CD14-positive monocyte (primary cell): ENCODE data around the gene GPC5. TPM values are rescaled to one million over a fixed set of nuclear protein-coding genes. Genes with fewer than 3 reads are reported as not detected.

Source experiments
- DNase-seq, 3 donors: peaks; one replicate each; pipeline ENCODE4 v3.0.0-alpha.2; 2011 to 2022
- H2AFZ ChIP-seq: 2 replicates; pipeline ENCODE4 v1.6.0; 2012; ENCODE audit warnings: mild to moderate bottlenecking, low read depth, low read length, inconsistent platforms; ENCODE audit not compliant: insufficient read depth, poor library complexity, severe bottlenecking
- H3K27ac ChIP-seq, 2 donors: 1 replicate in 1 of 2; 2 replicates in 1 of 2; pipeline ENCODE4 v1.5.1; 2012 to 2013; ENCODE audit warnings: low read length in 2 of 2, control low read depth in 1 of 2, inconsistent platforms in 1 of 2, low read depth in 1 of 2, mild to moderate bottlenecking in 1 of 2
- H3K27me3 ChIP-seq, 2 donors: one replicate each; pipeline versions ENCODE4 v1.6.0 to v1.6.1; 2011 to 2013; ENCODE audit warnings: low read length in 2 of 2; ENCODE audit not compliant: control insufficient read depth in 2 of 2, insufficient read depth in 2 of 2
- H3K36me3 ChIP-seq, 2 donors: replicated peaks in 1 of 2; 1 replicate in 1 of 2; 2 replicates in 1 of 2; pipeline versions ENCODE4 v1.5.1 to v1.6.1; 2012 to 2013; ENCODE audit warnings: low read length in 2 of 2, control low read depth in 1 of 2, inconsistent platforms in 1 of 2, mild to moderate bottlenecking in 1 of 2; ENCODE audit not compliant: insufficient read depth in 2 of 2, control insufficient read depth in 1 of 2
- H3K4me1 ChIP-seq, 2 donors: 1 replicate in 1 of 2; 2 replicates in 1 of 2; pipeline versions ENCODE4 v1.5.1 to v1.6.1; 2012 to 2013; ENCODE audit warnings: low read length in 2 of 2, control low read depth in 1 of 2, inconsistent platforms in 1 of 2, mild to moderate bottlenecking in 1 of 2, moderate library complexity in 1 of 2; ENCODE audit not compliant: insufficient read depth in 2 of 2, control insufficient read depth in 1 of 2
- H3K4me2 ChIP-seq: replicated peaks from 2 replicates; pipeline ENCODE3; 2012; ENCODE audit warnings: low read length, moderate library complexity, mild to moderate bottlenecking; ENCODE audit not compliant: poor library complexity, severe bottlenecking; ENCODE audit errors: extremely low read depth
- H3K4me3 ChIP-seq, 3 experiments: fragments of 200-600 bp in 1 of 3; sonication (generic) in 1 of 3; replicated peaks in 1 of 3; 1 replicate in 2 of 3; 2 replicates in 1 of 3; pipeline ENCODE4 v1.5.1; 2011 to 2013; ENCODE audit warnings: low read length in 3 of 3, mild to moderate bottlenecking in 3 of 3, control low read depth in 2 of 3, low read depth in 2 of 3, inconsistent platforms in 1 of 3, moderate library complexity in 1 of 3
- H3K79me2 ChIP-seq: 2 replicates; pipeline ENCODE4 v1.6.0; 2012; ENCODE audit warnings: mild to moderate bottlenecking, control low read depth, inconsistent platforms, low read length, moderate library complexity; ENCODE audit not compliant: insufficient read depth
- H3K9ac ChIP-seq: 2 replicates; pipeline ENCODE4 v1.6.0; 2017; ENCODE audit warnings: low read length, mild to moderate bottlenecking; ENCODE audit not compliant: insufficient read depth, poor library complexity, severe bottlenecking
- H3K9me3 ChIP-seq, 2 donors: replicated peaks in 1 of 2; 1 replicate in 1 of 2; 2 replicates in 1 of 2; pipeline versions ENCODE4 v1.5.1 to v1.6.1; 2012 to 2013; ENCODE audit warnings: low read length in 2 of 2, control low read depth in 1 of 2; ENCODE audit not compliant: control insufficient read depth in 1 of 2, insufficient read depth in 1 of 2
- H4K20me1 ChIP-seq: 2 replicates; pipeline ENCODE4 v1.6.0; 2012; ENCODE audit warnings: mild to moderate bottlenecking, low read length, control low read depth, moderate library complexity; ENCODE audit not compliant: insufficient read depth
- H3K27ac Mint-ChIP-seq, 7 donors: one replicate each; pipeline ENCODE4 v1.8.0; 2020; ENCODE audit warnings: mild to moderate bottlenecking in 7 of 7, mixed read lengths in 7 of 7, moderate library complexity in 6 of 7, inconsistent platforms in 2 of 7
- H3K27me3 Mint-ChIP-seq, 3 donors: one replicate each; pipeline ENCODE4 v1.8.0; 2021 to 2022; ENCODE audit warnings: low read depth in 3 of 3, mild to moderate bottlenecking in 3 of 3, mixed read lengths in 3 of 3, moderate library complexity in 3 of 3, inconsistent platforms in 1 of 3
- H3K36me3 Mint-ChIP-seq, 2 donors: one replicate each; pipeline ENCODE4 v1.8.0; 2020; ENCODE audit warnings: mixed read lengths in 2 of 2, inconsistent platforms in 1 of 2, mild to moderate bottlenecking in 1 of 2
- H3K4me1 Mint-ChIP-seq: one replicate; pipeline ENCODE4 v1.8.0; 2020; ENCODE audit warnings: mild to moderate bottlenecking, mixed read lengths
- H3K4me3 Mint-ChIP-seq, 2 donors: one replicate each; pipeline ENCODE4 v1.8.0; 2020; ENCODE audit warnings: mild to moderate bottlenecking in 2 of 2, mixed read lengths in 2 of 2, moderate library complexity in 1 of 2
- H3K9me3 Mint-ChIP-seq, 7 donors: one replicate each; pipeline ENCODE4 v1.8.0; 2020 to 2022; ENCODE audit warnings: mixed read lengths in 7 of 7, mild to moderate bottlenecking in 6 of 7, moderate library complexity in 6 of 7, inconsistent platforms in 2 of 7
- CTCF ChIP-seq: fragments of 200-600 bp; IDR thresholded peaks from one replicate; pipeline ENCODE4 v1.8.0; 2022; ENCODE audit warnings: antibody characterized with exemption, mild to moderate bottlenecking
- WGBS: methylation state at CpG from one replicate; pipeline ENCODE4 v1.1.5; 2013; ENCODE audit warnings: missing lambda C conversion rate; ENCODE audit not compliant: insufficient coverage; 5-methylcytosine and 5-hydroxymethylcytosine counted together
- intact Hi-C, 2 donors: fragments of 100-400 bp; cut with micrococcal nuclease; formaldehyde crosslinking; loops; one replicate each; pipeline versions ENCODE4 v1.15.0 to v1.15.1; 2023
- polyA plus RNA-seq, 3 donors: library from polyadenylated mRNA; depleted of rRNA in 1 of 3; unstranded in 2 of 3; stranded (reverse) in 1 of 3; fragments of 300-500 nt in 2 of 3; fragments of >200 nt in 1 of 3; fragmentation: Illumina TruSeq in 2 of 3; gene quantifications; 1 replicate in 2 of 3; 2 replicates in 1 of 3; pipeline ENCODE4 v1.2.3, GENCODE V29; 2012 to 2021

The GPC5 gene
- polyA plus RNA-seq, 3 donors = not detected

GRCh38 chr13:92012787-92013186 lies 614.4 kb downstream of the GPC5 start:
- 73% methylated on average over 3 of the region's 3 CpGs for WGBS
- peaks cover 2 to 10% of the 10 kb centered on the region in 2 donors for H3K9me3 ChIP-seq
- H3K27me3 ChIP-seq = no peaks in the 10 kb centered on the region
- Mint-ChIP-seq H3K27ac (no peak overlapping the region), H3K4me1 (no peaks in the 10 kb centered on the region), H3K4me3 (no peak overlapping the region), H3K36me3 (no peaks in the 10 kb centered on the region), H3K9me3 (peaks cover 0 to 12% (median 10%) of the 10 kb centered on the region in 7 donors), H3K27me3 (peaks cover 0 to 1% (median 0%) of the 10 kb centered on the region in 3 donors)
- H3K79me2 ChIP-seq = no peaks in the 10 kb centered on the region
- no peak overlapping the region for H3K27ac ChIP-seq
- no peaks in the 10 kb centered on the region for H3K36me3 ChIP-seq
- H3K9ac ChIP-seq = no peak overlapping the region
- H3K4me1 ChIP-seq = no peaks in the 10 kb centered on the region
- DNase-seq = peak in 1 of 3 donors; percentile 2
- TF ChIP-seq CTCF = no peak
- H2AFZ ChIP-seq = no peak overlapping the region
- H3K4me3 ChIP-seq = no peak overlapping the region
- no peaks in the 10 kb centered on the region for H4K20me1 ChIP-seq
- no peak overlapping the region for H3K4me2 ChIP-seq
- intact Hi-C loops = no loop called here

DNA sequence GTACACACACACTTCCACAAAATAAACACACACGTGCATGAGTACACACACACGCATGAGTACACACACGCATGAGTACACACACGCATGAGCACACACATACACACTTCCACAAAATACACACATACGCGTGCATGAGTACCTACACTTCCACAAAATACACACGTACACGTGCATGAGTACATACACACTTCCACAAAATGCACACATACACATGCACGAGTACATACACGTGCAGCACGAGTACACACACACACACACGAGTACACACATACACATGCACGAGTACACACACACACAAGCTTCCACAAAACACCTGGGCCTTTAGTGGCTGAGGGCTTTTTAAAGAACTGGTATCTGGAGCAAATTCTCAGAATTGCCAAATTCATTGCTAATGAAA lies 619.3 kb downstream of the GPC5 start:
- Histone ChIP-seq H3K9me3 (peaks cover 3 to 8% of the 10 kb centered on the region in 2 donors), H3K9ac (no peak overlapping the region), H3K4me1 (no peaks in the 10 kb centered on the region), H3K27me3 (no peaks in the 10 kb centered on the region), H3K27ac (no peak overlapping the region), H2AFZ (no peak overlapping the region), H4K20me1 (no peaks in the 10 kb centered on the region), H3K4me2 (no peak overlapping the region), H3K36me3 (no peaks in the 10 kb centered on the region), H3K79me2 (no peaks in the 10 kb centered on the region), H3K4me3 (no peak overlapping the region)
- intact Hi-C loops = no loop called here
- no peak overlapping the region for H3K27ac Mint-ChIP-seq
- 95% methylated on average over 8 of the region's 13 CpGs for WGBS
- H3K4me1 Mint-ChIP-seq = no peaks in the 10 kb centered on the region
- H3K9me3 Mint-ChIP-seq = peaks cover 0 to 16% (median 7%) of the 10 kb centered on the region in 7 donors
- DNase-seq = no peak
- no peak overlapping the region for H3K4me3 Mint-ChIP-seq
- TF ChIP-seq CTCF = no peak
- H3K27me3 Mint-ChIP-seq = peaks cover 0 to 1% (median 0%) of the 10 kb centered on the region in 3 donors
- no peaks in the 10 kb centered on the region for H3K36me3 Mint-ChIP-seq
